SK-N-MC (cell line): ENCODE measurements around the gene JADE2.

Experiments used
- DNase-seq: peaks from one replicate; pipeline ENCODE4 v3.0.0-alpha.2; 2011; ENCODE audit warnings: low read depth, low spot score
- H3K27ac ChIP-seq: fragments of 200-600 bp; sonication (generic); 2 replicates; pipeline ENCODE4 v1.5.1; 2016; ENCODE audit warnings: mixed run types
- H3K36me3 ChIP-seq: fragments of 200-600 bp; sonication (generic); 2 replicates; pipeline ENCODE4 v1.6.1; 2017; ENCODE audit warnings: antibody characterized with exemption, low read length, mixed read lengths; ENCODE audit not compliant: insufficient read depth
- H3K4me3 ChIP-seq: fragments of 200-600 bp; sonication (generic); 2 replicates; pipeline ENCODE4 v1.5.1; 2016
- H3K9ac ChIP-seq: fragments of 200-600 bp; sonication (generic); 2 replicates; pipeline ENCODE4 v1.8.0; 2017; ENCODE audit warnings: mixed run types, mixed read lengths; ENCODE audit not compliant: insufficient read length
- H3K9me3 ChIP-seq: fragments of 200-600 bp; sonication (generic); 2 replicates; pipeline ENCODE4 v1.6.1; 2017; ENCODE audit warnings: low read depth, mild to moderate bottlenecking, antibody characterized with exemption, low read length, moderate library complexity, mixed read lengths
- EZH2 ChIP-seq: fragments of 200-600 bp; sonication (generic); IDR thresholded peaks from one replicate; pipeline ENCODE4 v1.6.1; 2017; ENCODE audit warnings: antibody characterized with exemption
- FOXP2 ChIP-seq: optimal IDR thresholded peaks from 2 replicates; pipeline ENCODE3; 2011; ENCODE audit warnings: mild to moderate bottlenecking, moderate library complexity; ENCODE audit not compliant: insufficient read depth; ENCODE audit errors: extremely low read length, control extremely low read depth
- POLR2AphosphoS5 ChIP-seq: IDR thresholded peaks from 2 replicates; pipeline ENCODE4 v1.6.1; 2012; ENCODE audit warnings: mild to moderate bottlenecking, low read depth, low read length, borderline replicate concordance

JADE2 gene

DNA sequence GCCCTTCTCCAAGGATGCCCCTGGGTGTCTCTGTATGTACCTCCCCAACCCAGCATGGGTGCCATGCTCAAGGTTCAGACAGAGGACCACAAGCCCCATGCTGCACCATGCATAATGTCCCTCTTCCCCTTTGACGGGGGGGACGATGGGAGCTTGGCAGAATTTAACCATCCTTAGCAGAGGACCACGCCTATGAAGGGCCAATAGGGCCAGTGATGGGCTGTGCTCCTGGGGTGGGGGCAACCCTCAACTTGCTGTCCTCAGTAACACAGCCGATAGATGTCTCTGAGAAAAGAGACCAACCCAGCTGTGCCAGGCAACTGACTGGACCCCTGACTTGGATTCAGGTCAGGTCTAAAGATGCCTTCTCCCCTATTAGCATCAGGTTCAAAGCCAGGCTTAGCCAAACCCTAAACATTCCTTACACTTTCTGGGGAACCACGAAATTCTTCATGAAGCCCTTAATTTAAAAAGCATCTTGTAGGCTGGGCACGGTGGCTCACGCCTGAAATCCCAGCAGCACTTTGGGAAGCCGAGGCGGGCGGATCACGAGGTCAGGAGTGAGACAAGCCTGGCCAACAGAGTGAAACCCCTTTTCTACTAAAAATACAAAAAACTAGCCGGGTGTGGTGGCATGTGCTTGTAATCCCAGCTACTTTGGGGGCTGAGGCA, 20.7 kb upstream of the JADE2 start:
- Histone ChIP-seq H3K9ac (no peak overlapping the region), H3K27ac (no peak overlapping the region), H3K9me3 (no peaks in the 10 kb centered on the region), H3K36me3 (no peaks in the 10 kb centered on the region), H3K4me3 (no peak overlapping the region)
- no peak for DNase-seq
- no peak for TF ChIP-seq EZH2
- TF ChIP-seq POLR2AphosphoS5, result no peak
- TF ChIP-seq FOXP2, result no peak

DNA sequence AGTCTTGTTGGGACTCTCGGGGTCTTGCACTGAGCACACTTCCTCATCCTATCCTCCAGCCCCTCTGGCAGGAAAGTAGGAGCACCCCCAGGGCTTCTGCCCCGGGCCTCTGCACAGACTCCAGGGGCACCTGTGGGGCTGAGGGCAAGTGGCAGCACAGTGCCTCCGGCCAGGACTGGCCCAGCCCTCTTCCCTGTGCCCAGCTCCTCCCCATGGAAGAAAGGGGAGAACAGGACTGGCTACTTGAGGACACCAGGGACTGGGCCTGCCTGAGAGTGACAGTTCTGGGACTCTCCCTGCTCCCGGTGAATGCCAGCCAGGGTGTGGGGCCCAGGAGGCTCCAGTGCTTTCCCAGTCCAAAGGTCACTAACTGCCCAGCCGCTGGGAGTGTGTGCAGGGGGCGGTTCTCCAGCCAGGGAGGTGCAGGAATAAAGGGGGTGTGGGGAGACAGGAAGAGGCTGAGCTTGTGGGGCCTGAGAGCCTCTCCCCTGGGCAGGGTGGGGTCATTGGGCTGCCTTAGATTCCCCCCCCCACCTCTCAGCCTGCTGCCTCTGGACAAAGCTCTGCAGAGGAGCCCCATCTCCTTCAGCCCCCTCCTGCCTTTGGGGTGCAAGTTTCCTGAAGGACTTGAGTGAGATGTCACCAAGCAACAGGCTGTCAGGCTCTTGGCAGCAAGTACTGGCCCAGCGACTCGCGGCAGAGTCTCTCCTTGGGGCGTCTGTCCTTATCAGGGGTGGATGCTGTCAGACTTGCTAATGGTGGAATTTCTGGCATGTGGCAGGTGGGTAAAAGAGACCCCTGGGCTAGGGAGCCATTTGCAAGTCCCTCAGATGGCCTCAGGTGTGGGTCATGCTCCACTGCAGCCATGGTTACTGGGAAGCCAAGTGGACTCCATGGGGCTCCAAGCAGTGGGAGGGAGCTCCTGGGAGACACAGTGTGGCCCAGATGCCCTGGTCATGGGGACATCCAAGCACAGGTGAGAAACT, 19.1 kb upstream of the JADE2 start:
- no peak overlapping the region for H3K9ac ChIP-seq
- no peaks in the 10 kb centered on the region for H3K36me3 ChIP-seq
- no peak overlapping the region for H3K27ac ChIP-seq
- no peak overlapping the region for H3K4me3 ChIP-seq
- DNase-seq, result no peak
- H3K9me3 ChIP-seq, result no peaks in the 10 kb centered on the region
- no peak for TF ChIP-seq FOXP2
- TF ChIP-seq POLR2AphosphoS5, result no peak
- no peak for TF ChIP-seq EZH2

DNA sequence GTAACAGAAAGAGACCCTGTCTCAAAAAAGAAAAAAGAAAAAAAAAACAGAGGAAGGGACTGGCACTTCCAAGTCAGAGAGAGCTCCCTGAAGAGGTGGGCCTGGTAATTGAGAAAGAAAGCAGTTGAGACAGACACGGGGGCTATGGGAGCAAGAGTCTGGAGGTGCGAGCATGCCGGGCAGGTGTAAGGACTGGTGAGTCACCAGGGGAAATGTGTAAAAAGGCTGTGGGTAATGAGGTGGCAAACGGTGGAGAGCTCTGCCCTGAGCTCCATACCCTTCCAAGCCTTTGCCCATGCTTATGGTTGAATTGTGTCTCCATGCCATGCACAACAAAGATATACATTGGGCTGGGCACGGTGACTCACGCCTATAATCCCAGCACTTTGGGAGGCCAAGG, 18.0 kb upstream of the JADE2 start:
- no peak overlapping the region for H3K27ac ChIP-seq
- H3K4me3 ChIP-seq, result no peak overlapping the region
- H3K9ac ChIP-seq, result no peak overlapping the region
- TF ChIP-seq EZH2, result no peak
- TF ChIP-seq POLR2AphosphoS5, result no peak
- no peaks in the 10 kb centered on the region for H3K36me3 ChIP-seq
- no peak for DNase-seq
- no peaks in the 10 kb centered on the region for H3K9me3 ChIP-seq

DNA sequence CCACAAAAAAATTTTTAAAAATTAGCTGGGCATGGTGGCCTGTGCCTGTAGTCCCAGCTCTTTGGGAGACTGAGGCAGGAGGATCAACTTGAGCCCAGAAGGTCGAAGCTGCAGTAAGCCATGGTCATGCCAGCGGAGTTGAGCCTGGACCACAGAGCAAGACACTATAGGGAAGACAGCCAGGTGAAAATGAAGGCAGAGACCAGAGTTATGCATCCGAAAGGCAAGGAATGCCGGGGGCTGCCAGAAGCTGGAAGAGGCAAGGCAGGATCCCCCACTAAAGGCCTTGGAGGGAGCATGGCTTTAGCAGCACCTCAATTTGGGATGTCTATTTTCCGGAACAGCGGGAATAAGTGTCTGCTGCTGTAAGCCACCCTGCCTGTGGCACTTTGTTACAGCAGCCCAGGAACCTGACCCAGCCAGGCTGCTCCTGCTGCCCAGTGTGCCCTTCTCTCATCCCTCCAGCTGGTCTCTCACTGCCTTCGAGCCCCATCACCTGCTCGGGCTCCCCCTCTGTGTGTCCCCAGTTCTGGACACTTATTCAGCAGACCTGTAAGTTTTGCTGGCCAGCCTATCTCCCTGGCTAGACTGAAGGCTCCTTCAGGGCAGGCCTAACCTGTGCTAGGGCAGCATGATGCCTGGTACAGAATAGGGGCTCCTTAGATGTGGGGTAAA, 16.8 kb upstream of the JADE2 start:
- H3K27ac ChIP-seq, result no peak overlapping the region
- H3K4me3 ChIP-seq, result no peak overlapping the region
- no peak overlapping the region for H3K9ac ChIP-seq
- DNase-seq, result no peak
- no peaks in the 10 kb centered on the region for H3K9me3 ChIP-seq
- TF ChIP-seq POLR2AphosphoS5, result no peak
- TF ChIP-seq EZH2, result no peak
- no peak for TF ChIP-seq FOXP2
- H3K36me3 ChIP-seq, result no peaks in the 10 kb centered on the region

DNA sequence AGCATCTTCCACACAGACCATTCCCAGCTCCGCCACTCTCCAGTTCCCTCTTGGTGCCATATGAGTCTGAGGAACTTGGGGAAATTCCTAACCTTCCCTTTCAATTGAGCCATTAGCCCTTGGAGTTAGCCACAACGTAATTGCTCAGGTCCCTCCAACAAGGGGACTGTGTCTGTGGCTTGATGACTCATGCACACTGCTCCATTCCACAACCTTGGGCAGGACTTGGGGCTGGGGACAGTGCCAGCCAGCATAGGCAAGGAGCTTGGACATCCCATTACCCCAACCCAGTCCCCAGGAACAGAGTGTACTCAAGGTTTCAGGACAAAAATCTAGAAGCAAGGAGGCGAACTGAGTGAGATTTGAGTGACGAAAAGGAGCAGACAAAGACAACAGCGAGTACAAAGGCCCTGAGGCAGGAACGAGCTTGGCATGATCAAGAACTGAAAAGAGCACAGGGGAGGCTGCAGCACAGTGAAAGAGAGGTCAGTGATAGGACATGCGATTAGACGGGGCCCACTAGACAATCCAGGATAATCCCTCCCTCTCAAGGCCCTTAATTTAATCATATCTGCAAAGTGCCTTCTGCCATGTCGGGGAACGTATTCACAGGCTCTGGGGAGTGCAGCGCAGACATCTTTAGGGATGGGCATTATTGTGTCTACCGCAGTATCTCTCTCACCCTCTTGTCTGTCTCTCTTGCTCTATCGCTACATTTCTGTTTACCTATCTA, 16.0 kb upstream of the JADE2 start:
- TF ChIP-seq EZH2, result no peak
- TF ChIP-seq POLR2AphosphoS5, result no peak
- no peak for TF ChIP-seq FOXP2
- Histone ChIP-seq H3K9ac (no peak overlapping the region), H3K4me3 (no peak overlapping the region), H3K9me3 (no peaks in the 10 kb centered on the region), H3K27ac (no peak overlapping the region), H3K36me3 (no peaks in the 10 kb centered on the region)
- DNase-seq, result no peak

DNA sequence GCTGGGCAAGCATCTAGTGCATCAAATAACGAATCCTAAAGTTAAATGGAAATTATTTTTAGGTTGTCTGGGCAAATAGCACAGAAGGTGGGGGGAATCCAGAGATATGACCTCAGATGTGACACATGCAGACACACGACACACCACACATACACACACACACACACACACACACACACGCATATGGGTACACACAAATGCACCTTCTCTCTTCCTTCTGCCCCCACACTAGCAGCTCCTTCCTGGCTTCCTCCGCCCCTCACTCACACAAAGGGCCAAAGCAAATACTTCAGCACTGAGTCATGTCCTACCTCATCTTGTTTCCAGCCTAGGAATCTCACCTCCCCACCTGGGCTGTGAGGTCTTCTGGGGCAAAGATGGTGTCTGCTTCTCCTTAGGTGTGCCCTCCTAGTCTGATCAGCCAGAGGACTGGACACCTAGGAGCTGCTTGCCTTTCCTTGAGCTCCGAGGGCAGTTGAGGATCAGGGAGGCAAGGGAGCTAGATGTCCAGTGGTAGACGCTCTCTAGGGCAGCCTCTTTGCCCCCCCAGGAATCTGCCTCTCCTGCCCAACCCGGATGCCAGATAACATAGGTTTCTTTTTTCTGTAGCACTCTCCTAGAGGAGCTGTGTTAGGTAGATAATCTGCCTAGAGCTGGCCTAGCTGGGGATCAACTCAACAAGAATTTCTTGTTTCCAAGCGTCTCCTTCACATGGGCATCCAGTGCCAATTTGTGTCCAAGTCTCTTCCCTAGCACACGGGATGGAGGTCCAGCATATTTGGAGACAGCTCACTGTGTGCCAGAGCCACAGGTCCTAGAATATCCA, 14.3 kb upstream of the JADE2 start:
- Histone ChIP-seq H3K27ac (no peak overlapping the region), H3K9ac (no peak overlapping the region), H3K4me3 (no peak overlapping the region), H3K9me3 (no peaks in the 10 kb centered on the region), H3K36me3 (no peaks in the 10 kb centered on the region)
- DNase-seq, result no peak
- no peak for TF ChIP-seq POLR2AphosphoS5
- TF ChIP-seq EZH2, result no peak
- no peak for TF ChIP-seq FOXP2

DNA sequence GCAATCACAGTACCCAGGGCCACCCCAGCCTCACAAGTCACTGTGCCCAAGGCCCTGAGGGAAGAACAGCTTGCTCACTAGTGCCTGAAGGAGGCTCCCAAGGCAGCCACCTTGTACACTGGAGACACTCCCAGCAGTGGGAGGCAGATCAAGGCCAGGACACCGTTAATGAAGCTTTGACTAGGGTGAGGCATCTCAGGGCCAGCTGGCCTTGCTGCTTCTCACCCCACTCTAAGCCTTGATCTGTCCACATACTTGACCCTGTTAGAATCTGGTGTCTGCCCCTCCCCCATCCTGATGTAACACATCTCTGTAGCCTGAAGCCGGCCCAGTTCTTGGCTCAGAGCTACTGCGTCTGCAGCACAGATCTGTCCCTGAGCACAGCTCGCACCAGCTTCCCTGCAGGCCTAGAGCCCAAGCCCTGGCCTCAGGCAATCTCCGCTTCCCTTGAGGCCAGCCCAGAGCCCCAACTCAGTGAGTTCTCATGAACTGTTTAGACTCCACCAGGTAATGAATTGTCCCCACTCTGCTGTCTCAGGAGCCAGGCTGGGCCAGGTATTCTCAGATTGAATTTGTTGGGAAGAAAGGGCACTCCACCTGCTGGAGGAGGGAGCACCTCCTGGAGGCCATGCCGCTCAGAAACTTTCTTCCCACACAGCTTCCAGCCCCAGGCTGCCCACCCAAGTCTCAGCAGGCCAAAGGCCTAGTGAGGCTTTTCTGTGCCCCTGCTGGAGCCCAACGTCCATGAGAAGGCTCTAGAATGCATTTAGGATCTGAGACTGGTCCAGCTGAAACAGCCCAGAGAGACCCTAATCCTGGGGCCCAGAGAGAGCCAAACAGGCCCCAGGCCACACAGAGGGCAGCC, 13.4 kb upstream of the JADE2 start:
- no peak overlapping the region for H3K4me3 ChIP-seq
- no peaks in the 10 kb centered on the region for H3K9me3 ChIP-seq
- no peak overlapping the region for H3K27ac ChIP-seq
- TF ChIP-seq FOXP2 (no peak), EZH2 (no peak), POLR2AphosphoS5 (no peak)
- no peaks in the 10 kb centered on the region for H3K36me3 ChIP-seq
- H3K9ac ChIP-seq, result no peak overlapping the region
- DNase-seq, result no peak
